Neural progenitor cell (in vitro differentiated cells): ENCODE measurements around the gene ZNRF1. TPM values are rescaled to one million over a fixed set of nuclear protein-coding genes. Genes with fewer than 3 reads are reported as not detected.
"Not testable (repeated sequence)": the region's sequence is repeated elsewhere in the genome, so short reads cannot be mapped to it uniquely, and the experiment has no call there.

Experiments used
- DNase-seq: peaks from one replicate; pipeline ENCODE4 v3.0.0-alpha.2; 2016; ENCODE audit warnings: low spot score
- H2AFZ ChIP-seq: fragments of 200-600 bp; sonication (generic); replicated peaks from 2 replicates; pipeline ENCODE4 v1.6.1; 2016; ENCODE audit warnings: antibody characterized with exemption
- H3F3A ChIP-seq: fragments of 200-600 bp; sonication (generic); 2 replicates; pipeline ENCODE4 v1.6.1; 2016; ENCODE audit warnings: antibody characterized with exemption, low read depth
- H3K27ac ChIP-seq: fragments of 200-600 bp; sonication (generic); 2 replicates; pipeline ENCODE4 v1.5.1; 2016; ENCODE audit warnings: mild to moderate bottlenecking
- H3K27me3 ChIP-seq: fragments of 200-600 bp; sonication (generic); 2 replicates; pipeline ENCODE4 v1.6.1; 2016; ENCODE audit warnings: mild to moderate bottlenecking, moderate library complexity
- H3K36me3 ChIP-seq: fragments of 200-600 bp; sonication (generic); 2 replicates; pipeline ENCODE4 v1.5.1; 2016
- H3K4me1 ChIP-seq: fragments of 200-600 bp; sonication (generic); 2 replicates; pipeline ENCODE4 v1.6.1; 2016; ENCODE audit warnings: mixed run types
- H3K4me2 ChIP-seq: fragments of 200-600 bp; sonication (generic); 2 replicates; pipeline ENCODE4 v1.6.1; 2016
- H3K4me3 ChIP-seq: fragments of 200-600 bp; sonication (generic); 2 replicates; pipeline ENCODE4 v1.5.1; 2016
- H3K79me2 ChIP-seq: fragments of 200-600 bp; sonication (generic); 2 replicates; pipeline ENCODE4 v1.6.1; 2016; ENCODE audit warnings: low read depth
- H3K9ac ChIP-seq: fragments of 200-600 bp; sonication (generic); 2 replicates; pipeline ENCODE4 v1.6.1; 2016
- H3K9me3 ChIP-seq: fragments of 200-600 bp; sonication (generic); 2 replicates; pipeline ENCODE4 v1.5.1; 2016; ENCODE audit warnings: low read depth
- H4K20me1 ChIP-seq: fragments of 200-600 bp; sonication (generic); 2 replicates; pipeline ENCODE4 v1.6.1; 2016; ENCODE audit warnings: low read depth
- H3K27ac Mint-ChIP-seq: 3 replicates; pipeline ENCODE4 v1.8.0; 2021; ENCODE audit warnings: mixed read lengths
- H3K27me3 Mint-ChIP-seq: 2 replicates; pipeline ENCODE4 v1.8.0; 2022; ENCODE audit warnings: low read depth, mild to moderate bottlenecking, inconsistent platforms, moderate library complexity, mixed read lengths; ENCODE audit not compliant: insufficient read depth
- H3K36me3 Mint-ChIP-seq: 3 replicates; pipeline ENCODE4 v1.8.0; 2021; ENCODE audit warnings: mixed read lengths
- H3K4me1 Mint-ChIP-seq: 3 replicates; pipeline ENCODE4 v1.8.0; 2021; ENCODE audit warnings: mixed read lengths
- H3K4me3 Mint-ChIP-seq: 3 replicates; pipeline ENCODE4 v1.8.0; 2021; ENCODE audit warnings: mild to moderate bottlenecking, moderate library complexity, mixed read lengths
- H3K9me3 Mint-ChIP-seq: 3 replicates; pipeline ENCODE4 v1.8.0; 2020; ENCODE audit warnings: mixed read lengths
- CTCF ChIP-seq: fragments of 200-600 bp; sonication (generic); IDR thresholded peaks from 2 replicates; pipeline ENCODE4 v1.5.1; 2017; ENCODE audit warnings: antibody characterized with exemption, mild to moderate bottlenecking
- EZH2 ChIP-seq: fragments of 200-600 bp; sonication (generic); IDR thresholded peaks from 2 replicates; pipeline ENCODE4 v1.6.1; 2017; ENCODE audit warnings: antibody characterized with exemption, mild to moderate bottlenecking, moderate library complexity
- EZH2phosphoT487 ChIP-seq: fragments of 200-600 bp; sonication (generic); IDR thresholded peaks from 2 replicates; pipeline ENCODE4 v1.6.1; 2017; ENCODE audit warnings: antibody characterized with exemption
- total RNA-seq: library from RNA; depleted of rRNA; stranded (reverse); fragments of >200 nt; gene quantifications from 2 replicates; pipeline ENCODE4 v1.2.3, GENCODE V29; 2015; ENCODE audit warnings: low replicate concordance

Gene ZNRF1
- total RNA-seq, 1 donor from 2014 or later = 9.3 TPM

GRCh38 chr16:75011634-75012307, 12.9 kb downstream of the ZNRF1 start:
- Histone ChIP-seq H3K4me3 (no peak overlapping the region), H3K27me3 (no peaks in the 10 kb centered on the region), H3K9ac (no peak overlapping the region), H3K4me1 (no peaks in the 10 kb centered on the region), H2AFZ (no peak overlapping the region), H3F3A (no peaks in the 10 kb centered on the region), H4K20me1 (peaks cover 35% of the 10 kb centered on the region), H3K9me3 (no peaks in the 10 kb centered on the region), H3K79me2 (peaks cover 100% of the 10 kb centered on the region), H3K36me3 (no peaks in the 10 kb centered on the region), H3K27ac (no peak overlapping the region), H3K4me2 (no peak overlapping the region)
- H3K27me3 Mint-ChIP-seq = no peaks in the 10 kb centered on the region
- no peak overlapping the region for H3K27ac Mint-ChIP-seq
- peaks cover 14% of the 10 kb centered on the region for H3K9me3 Mint-ChIP-seq
- H3K36me3 Mint-ChIP-seq = peaks cover 36% of the 10 kb centered on the region
- H3K4me1 Mint-ChIP-seq = peaks cover 14% of the 10 kb centered on the region
- no peak overlapping the region for H3K4me3 Mint-ChIP-seq
- DNase-seq = no peak
- TF ChIP-seq EZH2 = no peak
- TF ChIP-seq CTCF = no peak
- no peak for TF ChIP-seq EZH2phosphoT487

- H3K4me1 Mint-ChIP-seq = peaks cover 14% of the 10 kb centered on the region
- TF ChIP-seq EZH2phosphoT487 (no peak), EZH2 (no peak), CTCF (no peak)
- no peaks in the 10 kb centered on the region for H3K9me3 ChIP-seq
- H4K20me1 ChIP-seq = peaks cover 37% of the 10 kb centered on the region
- no peak overlapping the region for H3K4me3 ChIP-seq
- no peaks in the 10 kb centered on the region for H3K4me1 ChIP-seq
- no peaks in the 10 kb centered on the region for H3K27me3 Mint-ChIP-seq
- H3K79me2 ChIP-seq = peaks cover 100% of the 10 kb centered on the region
- no peak overlapping the region for H3K27ac Mint-ChIP-seq
- H2AFZ ChIP-seq = no peak overlapping the region
- H3K27ac ChIP-seq = no peak overlapping the region
- DNase-seq = no peak
- H3K4me2 ChIP-seq = no peak overlapping the region
- peaks cover 12% of the 10 kb centered on the region for H3K9me3 Mint-ChIP-seq
- H3K4me3 Mint-ChIP-seq = no peak overlapping the region
- no peaks in the 10 kb centered on the region for H3K36me3 ChIP-seq
- peaks cover 33% of the 10 kb centered on the region for H3K36me3 Mint-ChIP-seq
- no peak overlapping the region for H3K9ac ChIP-seq
- H3K27me3 ChIP-seq = no peaks in the 10 kb centered on the region
- no peaks in the 10 kb centered on the region for H3F3A ChIP-seq
These were observed 13.7 kb downstream of the ZNRF1 start for GRCh38 chr16:75012380-75013081.

- H3K79me2 ChIP-seq = peaks cover 100% of the 10 kb centered on the region
- Mint-ChIP-seq H3K9me3 (peaks cover 12% of the 10 kb centered on the region), H3K36me3 (peaks cover 33% of the 10 kb centered on the region), H3K4me1 (peaks cover 14% of the 10 kb centered on the region)
- H4K20me1 ChIP-seq = peaks cover 38% of the 10 kb centered on the region
- H3K27me3 ChIP-seq, H3K36me3 ChIP-seq, H3K9ac ChIP-seq, H3K27ac Mint-ChIP-seq, H2AFZ ChIP-seq, H3K27me3 Mint-ChIP-seq, H3K4me2 ChIP-seq, H3K4me3 ChIP-seq, H3F3A ChIP-seq, H3K27ac ChIP-seq, H3K4me1 ChIP-seq, H3K4me3 Mint-ChIP-seq, DNase-seq, H3K9me3 ChIP-seq: not testable (repeated sequence)
These were observed 14.3 kb downstream of the ZNRF1 start for GRCh38 chr16:75013123-75013522.

- H3K9me3 ChIP-seq = no peaks in the 10 kb centered on the region
- no peaks in the 10 kb centered on the region for H3K4me1 ChIP-seq
- H3F3A ChIP-seq = no peaks in the 10 kb centered on the region
- H3K27me3 Mint-ChIP-seq = peaks cover under 1% of the 10 kb centered on the region
- no peak overlapping the region for H2AFZ ChIP-seq
- no peak overlapping the region for H3K4me3 ChIP-seq
- no peak for DNase-seq
- H3K4me1 Mint-ChIP-seq = peaks cover 14% of the 10 kb centered on the region
- H3K9me3 Mint-ChIP-seq = peaks cover 9% of the 10 kb centered on the region
- H3K4me2 ChIP-seq = no peak overlapping the region
- no peak for TF ChIP-seq EZH2phosphoT487
- TF ChIP-seq CTCF = no peak
- no peak for TF ChIP-seq EZH2
- peaks cover 100% of the 10 kb centered on the region for H3K79me2 ChIP-seq
- no peak overlapping the region for H3K27ac ChIP-seq
- peaks cover 28% of the 10 kb centered on the region for H4K20me1 ChIP-seq
- H3K4me3 Mint-ChIP-seq = no peak overlapping the region
- no peak overlapping the region for H3K9ac ChIP-seq
- no peak overlapping the region for H3K27ac Mint-ChIP-seq
- no peaks in the 10 kb centered on the region for H3K36me3 ChIP-seq
- H3K27me3 ChIP-seq = no peaks in the 10 kb centered on the region
- peaks cover 25% of the 10 kb centered on the region for H3K36me3 Mint-ChIP-seq
These were observed 15.5 kb downstream of the ZNRF1 start for GRCh38 chr16:75014318-75014717.

- H3K27ac ChIP-seq, H3F3A ChIP-seq, H3K36me3 ChIP-seq, H3K27me3 ChIP-seq, H3K4me3 Mint-ChIP-seq, H3K4me1 ChIP-seq, DNase-seq, H3K9me3 ChIP-seq, H3K27ac Mint-ChIP-seq, H3K4me3 ChIP-seq, H3K9ac ChIP-seq, H3K4me2 ChIP-seq, H2AFZ ChIP-seq, H3K27me3 Mint-ChIP-seq: not testable (repeated sequence)
- Mint-ChIP-seq H3K4me1 (peaks cover 13% of the 10 kb centered on the region), H3K9me3 (peaks cover 28% of the 10 kb centered on the region), H3K36me3 (peaks cover 34% of the 10 kb centered on the region)
- Histone ChIP-seq H3K79me2 (peaks cover 100% of the 10 kb centered on the region), H4K20me1 (peaks cover 16% of the 10 kb centered on the region)
These were observed 17.7 kb downstream of the ZNRF1 start for GRCh38 chr16:75016451-75017081.
